HG03066 (cell line): ENCODE data around the gene APH1A.
"Not testable (repeated sequence)": the region's sequence is repeated elsewhere in the genome, so short reads cannot be mapped to it uniquely, and the experiment has no call there.

Experiments used
- ATAC-seq: cut with Tn5 transposase; IDR thresholded peaks from one replicate; pipeline ENCODE4 v1.9.1; 2021; ENCODE audit warnings: low read depth; ENCODE audit not compliant: unreplicated experiment

APH1A gene

DNA sequence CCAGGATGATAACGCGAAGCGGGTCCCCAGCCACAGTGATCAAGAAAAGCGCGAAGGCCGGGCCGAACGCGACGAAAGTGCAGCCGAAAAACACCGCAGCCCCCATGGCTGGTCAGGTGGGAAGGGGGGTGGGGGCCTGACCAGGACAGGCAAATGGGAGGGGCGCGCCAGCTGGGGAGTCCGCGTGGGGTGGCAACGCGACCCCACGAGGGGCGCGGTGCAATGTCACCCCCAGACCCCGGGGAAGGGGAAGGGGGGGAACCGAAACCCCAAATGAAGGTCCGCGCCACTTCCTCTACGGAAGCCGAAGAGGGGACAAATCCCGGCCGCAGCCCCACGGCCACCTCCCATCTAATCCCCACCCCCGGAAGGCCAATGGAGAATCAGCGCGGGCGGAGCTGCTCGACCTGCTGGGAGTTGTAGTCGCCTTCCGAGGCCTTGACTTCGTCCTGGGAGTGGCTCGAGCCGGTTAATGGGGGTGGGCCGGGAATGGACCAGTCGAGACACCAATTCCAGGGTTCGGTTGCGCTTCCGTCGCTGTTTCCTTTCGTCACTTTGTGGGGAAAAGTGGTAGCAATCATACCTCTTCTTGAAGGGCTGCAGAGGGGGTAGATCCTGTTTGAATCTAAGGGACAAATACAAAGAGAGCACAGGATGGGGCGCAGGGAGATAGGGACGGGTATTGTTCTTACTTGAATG lies at the start of gene APH1A:
TSS of gene APH1A (minus strand) at position 312 of the 699 bp plus-strand sequence. CDS start at position 106, 206 bp downstream.
- ATAC-seq, result peak; percentile 78

- not testable (repeated sequence) for ATAC-seq
These were observed 45.9 kb upstream of the APH1A start for GRCh38 chr1:150314691-150315090.

GRCh38 chr1:150311762-150312161 lies 42.9 kb upstream of the APH1A start:
- no peak for ATAC-seq

DNA sequence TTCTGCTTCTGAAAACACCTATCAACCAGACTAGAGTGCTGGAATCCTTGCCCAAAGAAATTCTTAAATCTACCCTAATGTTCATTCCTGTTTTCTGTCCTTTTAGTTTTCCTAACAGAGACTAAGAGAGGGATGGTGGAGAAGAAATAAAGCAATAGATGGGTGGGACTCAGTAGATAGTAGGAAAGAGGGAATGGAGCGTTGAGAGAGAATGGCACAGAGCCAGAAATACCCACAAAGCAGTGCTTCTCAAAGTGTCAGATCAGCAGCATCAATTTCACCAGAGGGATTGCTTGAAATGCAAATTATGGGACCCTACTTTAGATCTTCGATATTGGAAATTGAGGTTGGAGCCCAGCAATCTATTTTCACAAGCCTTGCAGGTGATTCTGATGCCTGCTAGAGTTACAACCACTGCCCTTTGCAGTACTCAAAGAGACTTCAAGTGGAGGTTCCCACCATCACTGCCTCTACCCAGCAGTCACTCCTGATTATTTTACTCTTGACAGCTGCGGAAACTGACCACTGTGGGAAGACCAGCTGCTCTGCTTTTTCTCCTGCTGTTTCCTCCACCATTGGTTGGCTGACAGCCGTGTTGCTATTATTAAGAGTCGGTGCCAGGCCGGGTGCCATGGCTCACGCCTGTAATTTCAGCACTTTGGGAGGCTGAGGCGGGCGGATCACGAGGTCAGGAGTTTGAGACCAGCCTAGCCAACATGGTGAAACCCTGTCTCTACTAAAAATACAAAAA lies 41.1 kb upstream of the APH1A start:
- no peak for ATAC-seq

DNA sequence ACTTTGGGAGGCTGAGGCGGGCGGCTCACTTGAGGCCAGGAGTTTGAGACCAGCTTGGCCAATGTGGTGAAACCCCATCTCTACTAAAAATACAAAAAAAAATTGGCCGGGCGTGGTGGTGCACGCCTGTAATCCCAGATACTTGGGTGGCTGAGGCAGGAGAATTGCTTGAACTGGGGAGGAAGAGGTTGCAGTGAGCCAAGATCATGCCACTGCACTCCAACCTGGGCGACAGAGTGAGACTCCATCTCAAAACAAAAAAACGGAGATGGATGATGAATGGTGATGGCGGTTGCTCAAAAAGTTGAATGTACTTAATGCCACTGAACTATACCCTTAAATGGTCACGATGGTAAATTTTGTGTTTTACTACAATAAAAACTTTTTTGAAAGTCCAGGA lies 39.8 kb upstream of the APH1A start:
- ATAC-seq, result not testable (repeated sequence)

DNA sequence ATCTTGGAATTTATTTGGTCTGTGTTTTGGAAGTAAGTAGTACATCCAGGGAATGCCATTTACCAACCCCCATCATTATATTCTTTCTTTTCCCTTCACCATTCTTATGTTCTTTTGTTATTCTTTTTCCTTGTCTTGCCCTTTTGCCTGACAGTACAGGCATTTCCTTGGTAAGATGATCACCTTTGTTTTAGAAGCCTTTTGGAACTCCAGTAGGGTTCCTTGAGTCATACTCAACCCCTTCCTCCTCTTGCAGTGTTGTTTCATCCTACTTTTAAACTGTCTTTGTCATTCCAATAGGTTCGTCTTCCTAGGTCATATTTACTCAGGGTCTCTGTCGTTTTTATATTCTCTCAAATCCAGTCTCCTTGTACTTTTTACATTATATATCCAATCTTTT lies 34.1 kb upstream of the APH1A start:
- no peak for ATAC-seq

DNA sequence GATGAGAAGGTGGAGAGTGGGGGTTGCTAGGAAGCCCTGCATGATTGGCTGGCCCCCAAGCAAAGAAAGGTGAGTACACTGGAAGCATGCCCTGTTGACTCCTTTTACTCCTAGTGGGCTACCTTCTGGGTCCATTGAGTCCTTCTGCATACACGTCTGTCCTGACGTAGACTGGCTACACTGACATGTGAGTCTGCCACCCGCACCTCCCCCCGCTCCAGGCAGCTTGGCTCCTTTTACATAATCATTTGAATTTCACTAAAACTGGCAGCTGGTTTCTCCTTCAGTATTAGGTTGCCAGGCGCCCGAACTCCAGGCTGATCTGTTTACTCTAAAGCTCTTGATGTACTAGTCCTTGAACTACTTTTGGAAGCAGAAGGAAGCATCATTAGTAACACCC lies 33.5 kb upstream of the APH1A start:
- ATAC-seq, result no peak

GRCh38 chr1:150299716-150300115 lies 30.9 kb upstream of the APH1A start:
- ATAC-seq, result no peak

DNA sequence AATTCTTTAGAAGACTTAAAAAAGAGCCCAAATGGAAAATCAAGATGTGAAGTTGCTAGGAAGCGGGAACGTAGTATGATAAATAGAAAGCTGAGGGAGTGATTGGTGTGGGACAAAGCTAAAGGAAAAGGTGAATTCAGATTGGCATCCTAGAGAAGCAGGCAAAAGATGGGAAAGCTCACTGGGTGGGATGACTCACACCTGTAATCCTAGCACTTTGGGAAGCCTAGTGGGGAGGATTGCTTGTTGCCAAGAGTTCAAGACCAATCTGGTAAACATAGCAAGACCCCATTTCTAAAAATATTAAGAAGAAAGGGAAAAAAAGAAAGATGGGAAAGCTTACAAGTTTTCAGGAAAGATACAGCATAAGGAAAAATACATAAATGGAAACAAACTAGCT lies 26.7 kb upstream of the APH1A start:
- ATAC-seq, result no peak

GRCh38 chr1:150293433-150294253 lies 24.8 kb upstream of the APH1A start, which contains the start of gene MRPS21:
Gene MRPS21, plus strand, starts transcription at chr1:150293861. Its CDS starts 506 bp downstream, at chr1:150294367.
- peak; percentile 97 for ATAC-seq

- ATAC-seq, result no peak
These were observed 20.0 kb upstream of the APH1A start for GRCh38 chr1:150288822-150289221.

GRCh38 chr1:150288382-150288781 lies 19.6 kb upstream of the APH1A start:
- ATAC-seq, result no peak

DNA sequence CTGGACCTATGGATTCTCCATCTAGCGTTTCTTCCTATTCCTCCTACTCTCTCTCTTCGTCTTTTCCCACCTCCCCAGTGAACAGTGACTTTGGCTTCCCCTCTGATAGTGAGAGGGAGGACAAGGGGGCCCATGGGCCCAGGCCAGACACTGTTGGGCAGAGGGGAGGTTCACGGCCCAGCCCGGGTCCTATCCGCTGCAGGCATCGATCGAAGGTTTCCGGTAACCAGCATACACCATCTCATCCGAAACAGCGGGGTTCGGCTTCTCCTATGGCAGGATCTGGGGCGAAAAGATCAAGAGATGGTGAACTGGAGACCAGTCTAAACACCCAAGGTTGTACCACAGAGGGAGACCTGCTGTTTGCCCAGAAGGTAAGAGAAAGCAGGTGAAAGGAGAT lies 14.4 kb upstream of the APH1A start:
- no peak for ATAC-seq

GRCh38 chr1:150282558-150282958 lies 13.7 kb upstream of the APH1A start:
- no peak for ATAC-seq

GRCh38 chr1:150281758-150282557 lies 13.1 kb upstream of the APH1A start, which contains the start of gene CIART:
Gene CIART, plus strand, starts transcription at chr1:150282554. Its CDS starts 714 bp downstream, at chr1:150283268.
- ATAC-seq, result no peak

DNA sequence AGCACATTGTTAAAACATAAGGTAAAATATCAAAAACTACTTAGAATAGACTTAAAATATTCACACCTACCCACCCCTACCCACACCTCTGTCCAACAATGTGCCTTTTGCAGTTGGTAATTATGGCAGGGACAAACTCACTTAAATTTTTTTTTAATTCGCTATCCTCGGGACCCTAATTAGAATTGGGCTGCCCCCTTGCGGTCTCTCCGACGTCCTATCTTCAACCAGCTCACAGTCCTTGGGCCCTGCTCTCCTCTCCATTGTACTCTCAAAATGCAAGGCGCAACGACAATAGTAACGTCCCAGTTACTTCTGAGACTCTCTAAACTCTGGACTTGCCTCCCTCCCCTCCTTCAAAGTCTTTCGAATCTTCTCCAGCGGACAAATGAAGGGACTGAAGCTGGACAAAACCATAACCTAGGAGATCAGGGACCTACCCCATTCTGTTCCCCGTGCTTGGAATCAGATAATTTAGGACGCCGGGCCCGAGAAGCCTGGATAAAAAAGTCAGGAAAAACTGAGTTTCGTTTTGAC lies 12.5 kb upstream of the APH1A start:
- no peak for ATAC-seq

GRCh38 chr1:150280138-150280707 lies 11.4 kb upstream of the APH1A start:
- no peak for ATAC-seq

DNA sequence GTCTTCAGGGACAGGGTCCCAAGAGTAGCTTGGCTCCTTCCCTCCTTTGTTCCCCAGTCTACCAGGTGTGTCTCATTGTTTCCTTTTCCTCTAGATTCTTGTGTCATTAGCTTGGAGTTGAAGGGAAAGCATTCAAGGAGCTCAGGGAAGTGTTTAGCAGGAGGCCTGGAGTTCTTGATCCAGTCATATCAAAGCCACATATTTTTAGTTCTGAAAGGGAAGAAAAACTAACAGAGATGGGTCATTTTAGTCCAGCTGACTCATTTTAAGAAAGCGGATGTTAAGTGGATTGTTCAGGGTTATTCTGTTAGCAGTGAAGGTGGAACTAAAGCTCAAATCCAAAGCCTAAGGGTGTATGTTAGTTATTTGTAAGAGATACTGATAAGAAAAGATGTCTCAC lies 4.5 kb upstream of the APH1A start:
- ATAC-seq, result no peak

GRCh38 chr1:150271291-150271959 lies 2.6 kb upstream of the APH1A start:
- no peak for ATAC-seq
